ENCODE results near the gene SKA3.
"Not testable (repeated sequence)": the region's sequence is repeated elsewhere in the genome, so short reads cannot be mapped to it uniquely, and the experiment has no call there.

Gene SKA3

DNA sequence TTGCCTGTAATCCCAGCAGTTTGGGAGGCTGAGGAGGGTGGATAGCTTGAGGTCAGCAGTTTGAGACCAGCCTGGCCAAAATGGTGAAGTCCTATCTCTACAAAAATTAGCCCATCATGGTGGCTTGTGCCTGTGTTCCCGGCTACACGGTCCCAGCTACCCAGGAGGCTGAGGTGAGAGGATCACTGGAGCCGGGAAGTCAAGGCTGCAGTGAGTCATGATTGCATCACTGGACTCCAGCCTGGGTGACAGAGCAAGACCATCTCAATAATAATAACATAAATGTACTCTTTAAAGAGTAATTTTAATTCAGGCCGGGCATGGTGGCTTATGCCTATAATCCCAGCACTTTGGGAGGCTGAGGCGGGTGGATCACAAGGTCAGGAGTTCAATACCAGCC is 38.7 kb downstream of the SKA3 start:
- peak; percentile 34 for DNase-seq (ENCODE audit: low read depth, low spot score)
- in situ Hi-C loops (cut with HindIII; ENCODE audit: low sequenced_read_pairs), result no loop called here
- TF ChIP-seq, protein P1, sequence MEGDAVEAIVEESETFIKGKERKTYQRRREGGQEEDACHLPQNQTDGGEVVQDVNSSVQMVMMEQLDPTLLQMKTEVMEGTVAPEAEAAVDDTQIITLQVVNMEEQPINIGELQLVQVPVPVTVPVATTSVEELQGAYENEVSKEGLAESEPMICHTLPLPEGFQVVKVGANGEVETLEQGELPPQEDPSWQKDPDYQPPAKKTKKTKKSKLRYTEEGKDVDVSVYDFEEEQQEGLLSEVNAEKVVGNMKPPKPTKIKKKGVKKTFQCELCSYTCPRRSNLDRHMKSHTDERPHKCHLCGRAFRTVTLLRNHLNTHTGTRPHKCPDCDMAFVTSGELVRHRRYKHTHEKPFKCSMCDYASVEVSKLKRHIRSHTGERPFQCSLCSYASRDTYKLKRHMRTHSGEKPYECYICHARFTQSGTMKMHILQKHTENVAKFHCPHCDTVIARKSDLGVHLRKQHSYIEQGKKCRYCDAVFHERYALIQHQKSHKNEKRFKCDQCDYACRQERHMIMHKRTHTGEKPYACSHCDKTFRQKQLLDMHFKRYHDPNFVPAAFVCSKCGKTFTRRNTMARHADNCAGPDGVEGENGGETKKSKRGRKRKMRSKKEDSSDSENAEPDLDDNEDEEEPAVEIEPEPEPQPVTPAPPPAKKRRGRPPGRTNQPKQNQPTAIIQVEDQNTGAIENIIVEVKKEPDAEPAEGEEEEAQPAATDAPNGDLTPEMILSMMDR (IDR thresholded peaks at IDR 0.05; ENCODE audit: low read depth, low read length), result no peak

DNA sequence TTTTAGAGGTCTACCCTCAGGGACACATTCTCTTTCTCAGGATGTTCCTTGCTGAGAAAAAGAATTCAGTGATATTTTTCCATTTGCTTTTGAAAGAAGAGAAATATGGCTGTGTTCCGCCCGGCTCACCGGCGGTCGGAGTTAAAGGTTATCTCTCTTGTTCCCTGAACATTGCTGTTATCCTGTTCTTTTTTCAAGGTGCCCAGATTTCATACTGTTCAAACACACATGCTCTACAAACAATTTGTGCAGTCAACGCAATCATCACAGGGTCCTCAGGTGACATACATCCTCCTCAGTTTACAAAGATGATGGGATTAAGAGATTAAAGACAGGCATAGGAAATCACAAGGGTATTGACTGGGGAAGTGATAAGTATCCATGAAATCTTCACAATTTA is 40.5 kb downstream of the SKA3 start:
- DNase-seq (ENCODE audit: low read depth, low spot score); in situ Hi-C loops (cut with HindIII; ENCODE audit: low sequenced_read_pairs); H3K4me3 ChIP-seq (ENCODE audit: low read depth, low read length): not testable (repeated sequence)

More for the DNA sequence above, 38.7 kb downstream of the SKA3 start:
- no peak overlapping the region for H3K4me3 ChIP-seq (ENCODE audit: low read depth, low read length)

DNA sequence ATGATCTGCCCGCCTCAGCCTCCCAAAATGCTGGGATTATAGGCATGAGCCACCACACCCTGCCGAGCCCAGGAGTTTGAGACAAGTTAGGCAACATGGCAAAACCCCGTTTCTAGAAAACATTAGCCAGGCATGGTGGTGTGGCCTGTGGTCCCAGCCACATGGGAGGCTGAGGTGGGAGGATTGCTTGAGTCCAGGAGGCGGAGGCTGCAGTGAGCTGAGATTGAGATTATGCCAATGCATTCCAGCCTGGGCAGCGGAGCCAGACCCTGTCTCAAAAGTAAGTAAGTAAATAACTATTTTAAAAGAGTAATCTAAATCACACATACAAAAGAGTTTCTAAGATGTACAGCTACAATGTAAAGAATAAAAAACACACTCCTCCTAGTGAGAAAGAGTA is 41.9 kb downstream of the SKA3 start:
- TF ChIP-seq, protein P1 (IDR thresholded peaks at IDR 0.05; ENCODE audit: low read depth, low read length), result no peak
- in situ Hi-C loops (cut with HindIII; ENCODE audit: low sequenced_read_pairs), result no loop called here

DNA sequence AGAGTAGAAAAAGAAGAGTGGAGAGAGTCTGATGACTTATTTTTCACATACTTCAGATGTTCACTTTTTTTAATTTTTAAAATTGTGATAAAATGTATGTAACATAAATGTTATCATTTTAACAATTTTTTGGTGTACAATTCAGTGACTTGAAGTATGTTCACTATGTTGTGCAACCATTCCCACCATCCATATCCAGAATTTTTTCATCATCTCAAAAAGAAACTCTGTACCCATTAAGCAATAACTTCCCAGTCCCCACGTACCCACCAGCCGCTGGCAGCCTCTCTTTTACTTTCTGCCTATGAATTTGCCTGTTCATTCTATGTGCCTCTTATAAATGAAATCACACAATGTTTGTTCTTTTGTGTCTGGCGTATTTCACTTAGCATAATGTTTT is 43.3 kb downstream of the SKA3 start:
- TF ChIP-seq, protein P1 (IDR thresholded peaks at IDR 0.05; ENCODE audit: low read depth, low read length), result no peak
- in situ Hi-C loops (cut with HindIII; ENCODE audit: low sequenced_read_pairs), result no loop called here
- H3K4me3 ChIP-seq (ENCODE audit: low read depth, low read length), result no peak overlapping the region
- DNase-seq (ENCODE audit: low read depth, low spot score), result no peak

More for the DNA sequence above, 41.9 kb downstream of the SKA3 start:
- DNase-seq (ENCODE audit: low read depth, low spot score), result no peak
- H3K4me3 ChIP-seq (ENCODE audit: low read depth, low read length), result no peak overlapping the region

DNA sequence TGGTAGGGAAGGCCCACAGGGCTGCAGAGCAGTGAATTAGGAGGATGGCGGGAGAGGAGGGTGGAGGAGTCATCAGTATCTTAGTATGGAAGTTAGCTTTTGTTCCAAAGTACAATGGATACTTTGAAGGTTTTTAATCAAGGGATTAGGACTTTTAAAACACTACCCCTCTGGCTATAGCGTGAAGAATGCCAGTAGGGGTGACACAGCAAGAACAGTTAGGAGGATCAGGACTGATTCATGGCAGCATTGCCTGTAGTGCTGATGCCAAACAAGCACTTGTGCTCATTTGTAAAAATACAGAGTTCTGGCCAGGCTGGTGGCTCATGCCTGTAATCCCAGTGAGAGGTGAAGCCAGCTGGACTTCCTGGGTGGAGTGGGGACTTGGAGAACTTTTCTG is 46.2 kb downstream of the SKA3 start:
- no peak for DNase-seq (ENCODE audit: low read depth, low spot score)
- H3K4me3 ChIP-seq (ENCODE audit: low read depth, low read length), result no peak overlapping the region
- TF ChIP-seq, protein P1 (IDR thresholded peaks at IDR 0.05; ENCODE audit: low read depth, low read length), result no peak
- in situ Hi-C loops (cut with HindIII; ENCODE audit: low sequenced_read_pairs), result no loop called here

DNA sequence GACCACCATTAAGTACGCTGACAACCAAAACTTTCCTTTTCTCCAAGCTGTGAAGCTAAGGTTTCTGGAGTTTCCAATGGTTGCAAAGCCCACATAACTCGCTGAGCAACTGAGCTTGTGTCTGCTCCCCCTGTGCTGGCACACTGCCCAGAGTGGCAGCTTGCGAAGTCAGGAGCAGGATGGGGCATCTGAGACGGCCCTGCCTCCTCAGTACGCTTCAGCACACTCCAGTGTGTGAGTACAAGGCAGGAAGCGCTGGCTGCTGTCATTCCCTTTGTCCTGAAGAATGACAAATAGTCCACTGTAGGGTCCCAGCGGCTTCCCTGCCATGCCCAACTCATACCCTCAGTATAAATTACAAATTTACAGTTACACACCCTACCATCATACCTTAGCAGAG is 51.5 kb downstream of the SKA3 start:
- no peak overlapping the region for H3K4me3 ChIP-seq (ENCODE audit: low read depth, low read length)
- peak; percentile 58 for DNase-seq (ENCODE audit: low read depth, low spot score)
- in situ Hi-C loops (cut with HindIII; ENCODE audit: low sequenced_read_pairs), result no loop called here
- TF ChIP-seq, protein P1 (IDR thresholded peaks at IDR 0.05; ENCODE audit: low read depth, low read length), result no peak

DNA sequence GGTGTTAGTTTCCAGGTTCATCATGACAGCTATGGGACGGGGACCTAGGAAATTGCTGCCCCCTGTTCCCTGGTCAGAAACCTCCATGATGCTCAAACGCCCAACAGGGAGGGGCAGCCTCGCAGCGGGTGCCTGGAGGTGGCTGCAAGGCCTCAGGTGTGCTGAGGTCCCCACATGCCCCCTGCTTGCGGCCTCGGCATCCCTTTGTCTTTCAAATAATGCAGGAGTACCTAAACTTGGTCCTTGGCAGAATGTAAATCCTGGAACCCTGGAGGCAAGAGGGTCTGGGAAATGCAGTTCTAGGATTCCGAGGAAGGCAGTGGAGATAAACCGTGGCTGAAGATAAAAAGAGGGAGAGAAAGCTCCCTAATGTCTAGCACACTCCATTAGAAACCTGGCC is 52.4 kb downstream of the SKA3 start:
- no peak overlapping the region for H3K4me3 ChIP-seq (ENCODE audit: low read depth, low read length)
- in situ Hi-C loops (cut with HindIII; ENCODE audit: low sequenced_read_pairs), result no loop called here
- TF ChIP-seq, protein P1 (IDR thresholded peaks at IDR 0.05; ENCODE audit: low read depth, low read length), result no peak
- DNase-seq (ENCODE audit: low read depth, low spot score), result no peak
